ENCODE data around the gene SPACA6. TPM values are rescaled to one million over a fixed set of nuclear protein-coding genes. Genes with fewer than 3 reads are reported as not detected.
A peak's percentile ranks its signal among the peaks of the same experiment; 100 is the strongest.

Gene SPACA6
- total RNA-seq, 1 donor from 2014 or later = 13.9 TPM

Small RNAs within 50 kb of the gene (microRNA-seq; reads per million reads assigned to microRNA genes)
- gene MIR125A (ENCODE audit: borderline number of aligned reads) (2,563 reads per million, percentile 85 among the genes with 10 or more reads in this experiment), gene MIR99B (ENCODE audit: borderline number of aligned reads) (12,208 reads per million, percentile 94 among the genes with 10 or more reads in this experiment), gene MIRLET7E (ENCODE audit: borderline number of aligned reads) (5,439 reads per million, percentile 91 among the genes with 10 or more reads in this experiment)

Other genes starting within 250 kb of the SPACA6 start
- 0.15 TPM for gene SIGLEC8, start 234.9 kb upstream of the SPACA6 start, total RNA-seq
- gene CEACAM18, start 214.8 kb upstream of the SPACA6 start, total RNA-seq = not detected
- gene SIGLEC12, start 191.5 kb upstream of the SPACA6 start, total RNA-seq = not detected
- gene SIGLEC6, start 161.7 kb upstream of the SPACA6 start, total RNA-seq = 0.32 TPM
- 10.7 TPM for gene ZNF175, start 122.0 kb upstream of the SPACA6 start, total RNA-seq
- gene SIGLEC5, start 62.9 kb upstream of the SPACA6 start, total RNA-seq = 0.84 TPM
- 0.94 TPM for gene SIGLEC14, start 46.5 kb upstream of the SPACA6 start, total RNA-seq
- 3.2 TPM for gene HAS1, start 30.7 kb downstream of the SPACA6 start, total RNA-seq
- 4.3 TPM for gene FPR1, start 58.5 kb downstream of the SPACA6 start, total RNA-seq
- gene FPR2, start 67.8 kb downstream of the SPACA6 start, total RNA-seq = 1.0 TPM
- gene FPR3, start 101.8 kb downstream of the SPACA6 start, total RNA-seq = 5.0 TPM
- 7.5 TPM for gene ZNF577, start 194.6 kb downstream of the SPACA6 start, total RNA-seq
- 8.1 TPM for gene ZNF649, start 211.7 kb downstream of the SPACA6 start, total RNA-seq
- gene ZNF613, start 234.1 kb downstream of the SPACA6 start, total RNA-seq = 4.2 TPM